SK-N-SH (cell line): ENCODE measurements around the gene HINT1. TPM values are rescaled to one million over a fixed set of nuclear protein-coding genes. Genes with fewer than 3 reads are reported as not detected.

Experiments used
- CTCF ChIA-PET: fragments of 300-600, 350-600 bp; formaldehyde crosslinking; extraction: SDS; loops from one replicate; lab custom pipeline; 2021; lab: Yijun Ruan, JAX
- POLR2A ChIA-PET: fragments of 350-600 bp; sonication (Branson Sonifier 250); formaldehyde crosslinking; extraction: SDS; loops from one replicate; lab custom pipeline; 2020; ENCODE audit warnings: antibody characterized with exemption, inconsistent platforms; lab: Yijun Ruan, JAX
- DNase-seq: peaks from one replicate; pipeline ENCODE4 v3.0.0; 2012
- H2AFZ ChIP-seq: fragments of 200-600 bp; sonication (generic); 2 replicates; pipeline ENCODE4 v1.8.1; 2016; ENCODE audit warnings: antibody characterized with exemption, mild to moderate bottlenecking, low read depth
- H3F3A ChIP-seq: fragments of 200-600 bp; sonication (generic); replicated peaks from 2 replicates; pipeline ENCODE3; 2016; ENCODE audit warnings: antibody characterized with exemption, mild to moderate bottlenecking; ENCODE audit not compliant: insufficient read depth
- H3K27ac ChIP-seq, 2 experiments: fragments of 200-500 bp in 1 of 2; fragments of 200-600 bp in 1 of 2; sonication (Bioruptor generic) in 1 of 2; sonication (generic), shearing (Covaris generic) in 1 of 2; 2 replicates each; pipeline versions ENCODE4 v1.5.1 to v1.6.1; 2014 to 2016; ENCODE audit warnings: low read depth in 2 of 2, inconsistent platforms in 1 of 2, low read length in 1 of 2, mild to moderate bottlenecking in 1 of 2, mixed read lengths in 1 of 2
- H3K27me3 ChIP-seq: fragments of 200-600 bp; sonication (generic), shearing (Covaris generic); 2 replicates; pipeline ENCODE4 v1.6.1; 2016; ENCODE audit warnings: mixed run types; ENCODE audit not compliant: insufficient read depth
- H3K36me3 ChIP-seq, 2 experiments: fragments of 200-500 bp in 1 of 2; fragments of 200-600 bp in 1 of 2; sonication (Bioruptor generic) in 1 of 2; sonication (generic) in 1 of 2; replicated peaks in 1 of 2; 2 replicates each; pipeline versions ENCODE3 to v1.5.1; 2014 to 2016; ENCODE audit warnings: low read length in 1 of 2, mild to moderate bottlenecking in 1 of 2; ENCODE audit not compliant: insufficient read depth in 2 of 2, control insufficient read depth in 1 of 2
- H3K4me1 ChIP-seq, 2 experiments: fragments of 200-500 bp in 1 of 2; fragments of 200-600 bp in 1 of 2; sonication (Bioruptor generic) in 1 of 2; sonication (generic), shearing (Covaris generic) in 1 of 2; 2 replicates each; pipeline versions ENCODE4 v1.5.1 to v1.6.1; 2014 to 2016; ENCODE audit warnings: low read depth in 1 of 2, low read length in 1 of 2, mixed run types in 1 of 2; ENCODE audit not compliant: insufficient read depth in 2 of 2, control insufficient read depth in 1 of 2
- H3K4me2 ChIP-seq: fragments of 200-600 bp; sonication (generic), shearing (Covaris generic); 2 replicates; pipeline ENCODE4 v1.6.1; 2017; ENCODE audit warnings: mixed run types
- H3K4me3 ChIP-seq, 2 experiments: fragments of 200-500 bp in 1 of 2; fragments of 200-600 bp in 1 of 2; sonication (Bioruptor generic) in 1 of 2; sonication (generic), shearing (Covaris generic) in 1 of 2; 2 replicates each; pipeline versions ENCODE4 v1.5.1 to v1.8.1; 2014 to 2016; ENCODE audit warnings: low read depth in 2 of 2, inconsistent platforms in 1 of 2, low read length in 1 of 2, mild to moderate bottlenecking in 1 of 2, mixed read lengths in 1 of 2, moderate library complexity in 1 of 2
- H3K79me2 ChIP-seq: fragments of 200-600 bp; sonication (generic); 2 replicates; pipeline ENCODE4 v1.8.1; 2017; ENCODE audit warnings: mild to moderate bottlenecking; ENCODE audit not compliant: insufficient read depth
- H3K9ac ChIP-seq: fragments of 200-600 bp; sonication (generic); 2 replicates; pipeline ENCODE4 v1.6.1; 2017; ENCODE audit warnings: mixed run types
- H3K9me2 ChIP-seq: fragments of 200-600 bp; sonication (generic); 2 replicates; pipeline ENCODE4 v1.6.1; 2017; ENCODE audit warnings: mixed run types
- H3K9me3 ChIP-seq: fragments of 200-600 bp; sonication (generic); 2 replicates; pipeline ENCODE4 v1.6.1; 2017; ENCODE audit warnings: mixed run types, mild to moderate bottlenecking, moderate library complexity
- H4K20me1 ChIP-seq: fragments of 200-600 bp; sonication (generic); 2 replicates; pipeline ENCODE4 v1.6.1; 2017; ENCODE audit warnings: mild to moderate bottlenecking, mixed run types; ENCODE audit not compliant: insufficient read depth
- CHD2 ChIP-seq: fragments of 150-350 bp; IDR thresholded peaks from 2 replicates; pipeline ENCODE4 v1.6.1; 2018; ENCODE audit warnings: low read length; ENCODE audit not compliant: partially characterized antibody
- ELF1 ChIP-seq: IDR thresholded peaks from 2 replicates; pipeline ENCODE4 v1.4.0; 2012
- EP300 ChIP-seq, 2 experiments: IDR thresholded peaks; 2 replicates each; pipeline versions ENCODE4 v1.4.0 to v1.6.1; 2012; ENCODE audit warnings: borderline replicate concordance in 1 of 2, low read depth in 1 of 2, low read length in 1 of 2
- FOSL2 ChIP-seq: IDR thresholded peaks from 2 replicates; pipeline ENCODE4 v1.4.0; 2012; ENCODE audit warnings: low read depth, mild to moderate bottlenecking, moderate library complexity, borderline replicate concordance
- FOXJ3 ChIP-seq: sonication (generic); formaldehyde crosslinking; IDR thresholded peaks from 2 replicates; pipeline ENCODE4 v1.5.1; 2020; ENCODE audit warnings: mild to moderate bottlenecking, missing genetic modification reagents
- GABPA ChIP-seq: IDR thresholded peaks from 2 replicates; pipeline ENCODE4 v1.4.0; 2012; ENCODE audit warnings: low read depth, mild to moderate bottlenecking
- IRF3 ChIP-seq: fragments of 150-350 bp; IDR thresholded peaks from 2 replicates; pipeline ENCODE4 v1.6.1; 2016; ENCODE audit warnings: mild to moderate bottlenecking, low read depth, low read length
- JUND ChIP-seq: IDR thresholded peaks from 2 replicates; pipeline ENCODE4 v1.4.0; 2012
- MXI1 ChIP-seq: IDR thresholded peaks from 2 replicates; pipeline ENCODE4 v1.6.1; 2012; ENCODE audit warnings: mild to moderate bottlenecking, low read depth, low read length, improper control_type of control experiment
- POLR2AphosphoS5 ChIP-seq: IDR thresholded peaks from 2 replicates; pipeline ENCODE4 v1.6.1; 2012; ENCODE audit warnings: low read depth, low read length
- RAD21 ChIP-seq: IDR thresholded peaks from 2 replicates; pipeline ENCODE4 v1.6.1; 2012; ENCODE audit warnings: mild to moderate bottlenecking, low read length
- REST ChIP-seq: IDR thresholded peaks from 2 replicates; pipeline ENCODE4 v1.6.1; 2012; ENCODE audit warnings: mild to moderate bottlenecking, low read depth, low read length, moderate library complexity
- RFX5 ChIP-seq: IDR thresholded peaks from 2 replicates; pipeline ENCODE4 v1.6.1; 2012; ENCODE audit warnings: mild to moderate bottlenecking, improper control_type of control experiment, low read length
- RXRA ChIP-seq: IDR thresholded peaks from 2 replicates; pipeline ENCODE4 v1.4.0; 2012; ENCODE audit warnings: low read depth, mild to moderate bottlenecking, borderline replicate concordance
- SMC3 ChIP-seq: IDR thresholded peaks from 2 replicates; pipeline ENCODE4 v1.6.1; 2012; ENCODE audit warnings: low read depth, low read length, improper control_type of control experiment
- TCF12 ChIP-seq: IDR thresholded peaks from 2 replicates; pipeline ENCODE4 v1.4.0; 2012
- ZBTB33 ChIP-seq: IDR thresholded peaks from 2 replicates; pipeline ENCODE4 v1.4.0; 2012; ENCODE audit warnings: low read depth, borderline replicate concordance
- whole genome bisulfite sequencing: methylation state at CpG from one replicate; pipeline ENCODE4 v1.1.6; 2017; ENCODE audit warnings: low lambda C conversion rate; 5-methylcytosine and 5-hydroxymethylcytosine counted together
- polyA plus RNA-seq, 3 experiments: library from polyadenylated mRNA; depleted of rRNA; stranded (reverse); fragments of >200 nt; gene quantifications; 2 replicates each; pipeline ENCODE4 v1.2.3, GENCODE V29; 2012

The HINT1 gene
- polyA plus RNA-seq, 1 of the 3 experiments (the other 2 are of a cell fraction), result 385 TPM

GRCh38 chr5:131156385-131156784 is 8.7 kb downstream of the HINT1 start (continued):
- no peak for TF ChIP-seq MXI1
- TF ChIP-seq ELF1, result no peak
- TF ChIP-seq, all 33 proteins: peak for 0

GRCh38 chr5:131151216-131151615 is 13.8 kb downstream of the HINT1 start:
- Histone ChIP-seq H4K20me1 (no peaks in the 10 kb centered on the region), H3K27ac (no peak overlapping the region), H3K4me1 (no peaks in the 10 kb centered on the region), H3K9ac (no peak overlapping the region), H3K79me2 (no peaks in the 10 kb centered on the region), H3K9me2 (no peaks in the 10 kb centered on the region), H3K9me3 (no peaks in the 10 kb centered on the region), H3K4me2 (no peak overlapping the region), H2AFZ (no peak overlapping the region), H3K36me3 (no peaks in the 10 kb centered on the region), H3K27me3 (no peaks in the 10 kb centered on the region), H3F3A (peaks cover 3% of the 10 kb centered on the region), H3K4me3 (no peak overlapping the region)
- ChIA-PET CTCF (no interaction called here), POLR2A (no interaction called here)
- WGBS, result 85% methylated on average over 4 of the region's 4 CpGs
- TF ChIP-seq REST (no peak), RXRA (no peak), SMC3 (no peak), ZBTB33 (no peak), JUND (no peak)
- DNase-seq, result no peak

GRCh38 chr5:131150408-131150807 is 14.6 kb downstream of the HINT1 start:
- POLR2A ChIA-PET, result no interaction called here
- no peak for DNase-seq
- Histone ChIP-seq H3K9me3 (no peaks in the 10 kb centered on the region), H3K9me2 (no peaks in the 10 kb centered on the region), H3K27me3 (no peaks in the 10 kb centered on the region), H4K20me1 (no peaks in the 10 kb centered on the region), H3K79me2 (no peaks in the 10 kb centered on the region), H3K4me2 (no peak overlapping the region), H3K4me3 (no peak overlapping the region), H3F3A (no peaks in the 10 kb centered on the region), H3K9ac (no peak overlapping the region), H3K27ac (no peak overlapping the region), H3K36me3 (no peaks in the 10 kb centered on the region), H3K4me1 (no peaks in the 10 kb centered on the region), H2AFZ (no peak overlapping the region)
- CTCF ChIA-PET, result no interaction called here
- 97% methylated on average over 7 of the region's 7 CpGs for WGBS
- no peak for TF ChIP-seq CHD2
- TF ChIP-seq GABPA, result no peak
- TF ChIP-seq EP300 (IDR thresholded peaks at IDR 0.05; ENCODE audit: borderline replicate concordance in 1 of 2, low read depth in 1 of 2, low read length in 1 of 2), result no peak
- no peak for TF ChIP-seq REST
- TF ChIP-seq FOSL2, result no peak
- no peak for TF ChIP-seq FOXJ3 (CRISPR knock-in tag)
- TF ChIP-seq RAD21, result no peak
- TF ChIP-seq IRF3, result no peak
- TF ChIP-seq POLR2AphosphoS5, result no peak
- no peak for TF ChIP-seq TCF12
- no peak for TF ChIP-seq RFX5
- no peak for TF ChIP-seq MXI1
